Astrocyte (in vitro differentiated cells and primary cell): ENCODE data around the gene RHOT1.

ENCODE experiments used
- EZH2 ChIP-seq: IDR thresholded peaks from 2 replicates; pipeline ENCODE4 v1.6.1; 2012; ENCODE audit warnings: mild to moderate bottlenecking, low read length, inconsistent platforms; ENCODE audit not compliant: insufficient read depth
- TF ChIP-seq, protein P1 (sequence below): IDR thresholded peaks from 2 replicates; pipeline ENCODE4 v1.5.1; 2011; ENCODE audit warnings: low read depth, mild to moderate bottlenecking, inconsistent platforms, low read length, moderate library complexity; ENCODE audit not compliant: insufficient read depth

GRCh38 chr17:32191306-32191705 lies 49.0 kb downstream of the RHOT1 start:
- TF ChIP-seq, protein P1, sequence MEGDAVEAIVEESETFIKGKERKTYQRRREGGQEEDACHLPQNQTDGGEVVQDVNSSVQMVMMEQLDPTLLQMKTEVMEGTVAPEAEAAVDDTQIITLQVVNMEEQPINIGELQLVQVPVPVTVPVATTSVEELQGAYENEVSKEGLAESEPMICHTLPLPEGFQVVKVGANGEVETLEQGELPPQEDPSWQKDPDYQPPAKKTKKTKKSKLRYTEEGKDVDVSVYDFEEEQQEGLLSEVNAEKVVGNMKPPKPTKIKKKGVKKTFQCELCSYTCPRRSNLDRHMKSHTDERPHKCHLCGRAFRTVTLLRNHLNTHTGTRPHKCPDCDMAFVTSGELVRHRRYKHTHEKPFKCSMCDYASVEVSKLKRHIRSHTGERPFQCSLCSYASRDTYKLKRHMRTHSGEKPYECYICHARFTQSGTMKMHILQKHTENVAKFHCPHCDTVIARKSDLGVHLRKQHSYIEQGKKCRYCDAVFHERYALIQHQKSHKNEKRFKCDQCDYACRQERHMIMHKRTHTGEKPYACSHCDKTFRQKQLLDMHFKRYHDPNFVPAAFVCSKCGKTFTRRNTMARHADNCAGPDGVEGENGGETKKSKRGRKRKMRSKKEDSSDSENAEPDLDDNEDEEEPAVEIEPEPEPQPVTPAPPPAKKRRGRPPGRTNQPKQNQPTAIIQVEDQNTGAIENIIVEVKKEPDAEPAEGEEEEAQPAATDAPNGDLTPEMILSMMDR, result no peak
- TF ChIP-seq EZH2, result no peak
